Stimulated activated CD8-positive, alpha-beta memory T cell treated with anti-CD3 and anti-CD28 coated beads, Interleukin-15, amount 100 ng/mL, for 4 hours (primary cell): ENCODE results near the gene CAMK2B.
"Not testable (repeated sequence)": the region's sequence is repeated elsewhere in the genome, so short reads cannot be mapped to it uniquely, and the experiment has no call there.

Experiments used
- DNase-seq, 2 donors: peaks; one replicate each; pipeline ENCODE4 v3.0.0-alpha.2; 2020; ENCODE audit warnings: low read depth in 2 of 2

The CAMK2B gene

GRCh38 chr7:44193011-44193802 is 132.2 kb downstream of the CAMK2B start:
- no peak for DNase-seq

DNA sequence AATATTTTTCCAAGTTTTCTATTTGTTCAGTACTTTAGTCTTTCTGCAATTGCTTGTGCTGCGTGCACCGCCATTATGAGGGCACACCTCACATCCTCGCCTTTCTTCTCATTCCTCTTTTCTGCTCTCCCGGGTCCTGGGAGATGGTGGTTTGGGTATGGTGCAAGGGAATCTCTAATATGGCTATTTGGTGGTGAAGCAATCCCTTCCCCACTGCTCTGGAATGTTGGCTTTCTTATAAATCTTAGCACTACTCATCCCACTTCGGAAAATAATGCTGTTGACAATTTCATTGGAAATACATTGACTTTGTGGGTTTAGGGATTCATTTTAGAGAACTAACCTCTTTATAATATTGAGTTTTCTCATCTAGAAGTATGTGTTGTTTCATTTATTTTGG is 134.2 kb downstream of the CAMK2B start:
- no peak for DNase-seq

- no peak for DNase-seq
Measured at GRCh38 chr7:44189993-44190872, 135.2 kb downstream of the CAMK2B start.

DNA sequence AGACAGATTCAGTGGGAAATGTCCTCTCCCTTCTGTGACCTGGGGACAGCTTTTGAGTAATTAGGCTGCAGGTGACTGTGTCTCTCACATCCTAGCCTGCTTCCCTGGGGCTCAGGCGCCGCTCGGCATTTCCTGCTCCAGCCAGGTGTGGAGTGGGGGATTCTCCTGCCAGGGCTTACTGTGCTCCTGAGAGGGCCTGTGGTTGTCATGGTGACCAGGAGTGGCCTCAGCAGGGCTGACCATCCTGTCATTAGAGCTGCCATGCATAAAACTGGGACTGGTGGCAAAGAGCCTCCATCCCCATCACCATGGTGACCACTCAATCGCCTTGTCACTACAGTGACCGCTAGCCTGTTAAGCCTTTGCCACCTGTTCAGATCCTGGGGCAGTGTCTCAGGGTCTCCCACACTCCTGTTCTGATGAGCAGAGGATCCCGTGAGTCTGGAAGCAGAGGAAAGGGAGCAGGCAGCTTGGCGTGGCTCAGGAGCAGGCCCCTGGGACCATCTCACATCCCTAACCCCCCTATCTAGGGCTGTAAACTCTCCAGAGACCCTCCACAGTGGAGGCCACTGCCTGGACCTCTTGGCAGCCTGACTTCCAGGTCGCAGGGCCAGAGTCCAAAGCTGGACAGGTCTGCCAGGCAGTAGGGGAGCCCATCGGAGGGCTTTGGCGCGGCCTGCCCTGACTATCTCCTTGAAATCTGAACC is 136.0 kb downstream of the CAMK2B start, which contains the start of gene GCK:
Gene GCK (minus strand): TSS at position 154 of the 707 bp plus-strand sequence. CDS start 486 bp downstream, outside the sequence.
- DNase-seq, result no peak

- no peak for DNase-seq
Measured at GRCh38 chr7:44188480-44189225, 136.7 kb downstream of the CAMK2B start.

GRCh38 chr7:44187636-44188416 is 137.6 kb downstream of the CAMK2B start:
- DNase-seq, result no peak

- no peak for DNase-seq
Measured at GRCh38 chr7:44186736-44187135, 138.7 kb downstream of the CAMK2B start.

- DNase-seq, result no peak
Measured at GRCh38 chr7:44185729-44186128, 139.7 kb downstream of the CAMK2B start.

DNA sequence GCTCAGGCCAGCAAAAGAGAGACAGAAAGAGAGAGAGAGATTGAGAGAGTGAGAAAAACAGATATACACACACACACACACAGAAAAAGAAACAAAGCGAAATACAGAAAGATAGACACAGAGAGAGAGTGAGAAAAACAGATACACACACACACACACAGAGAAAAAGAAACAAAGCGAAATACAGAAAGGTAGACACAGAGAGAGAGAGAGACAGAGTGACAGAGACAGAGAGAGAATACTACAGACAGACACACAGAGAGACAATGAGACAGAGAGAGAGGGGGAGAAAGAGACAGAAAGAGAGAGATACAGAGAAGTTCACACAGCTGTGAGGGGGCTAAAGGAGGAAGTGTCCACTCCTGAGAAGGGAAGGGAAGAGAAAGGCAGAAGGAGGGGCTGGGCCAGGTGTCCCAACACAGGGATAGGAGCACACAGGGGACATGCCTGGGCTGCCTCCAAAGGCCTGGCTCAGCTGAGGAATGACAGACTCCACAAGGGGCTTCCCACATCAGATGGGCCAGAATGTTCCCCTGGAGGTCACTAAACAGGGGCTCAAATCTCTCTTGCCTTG is 140.4 kb downstream of the CAMK2B start:
- DNase-seq, result no peak

DNA sequence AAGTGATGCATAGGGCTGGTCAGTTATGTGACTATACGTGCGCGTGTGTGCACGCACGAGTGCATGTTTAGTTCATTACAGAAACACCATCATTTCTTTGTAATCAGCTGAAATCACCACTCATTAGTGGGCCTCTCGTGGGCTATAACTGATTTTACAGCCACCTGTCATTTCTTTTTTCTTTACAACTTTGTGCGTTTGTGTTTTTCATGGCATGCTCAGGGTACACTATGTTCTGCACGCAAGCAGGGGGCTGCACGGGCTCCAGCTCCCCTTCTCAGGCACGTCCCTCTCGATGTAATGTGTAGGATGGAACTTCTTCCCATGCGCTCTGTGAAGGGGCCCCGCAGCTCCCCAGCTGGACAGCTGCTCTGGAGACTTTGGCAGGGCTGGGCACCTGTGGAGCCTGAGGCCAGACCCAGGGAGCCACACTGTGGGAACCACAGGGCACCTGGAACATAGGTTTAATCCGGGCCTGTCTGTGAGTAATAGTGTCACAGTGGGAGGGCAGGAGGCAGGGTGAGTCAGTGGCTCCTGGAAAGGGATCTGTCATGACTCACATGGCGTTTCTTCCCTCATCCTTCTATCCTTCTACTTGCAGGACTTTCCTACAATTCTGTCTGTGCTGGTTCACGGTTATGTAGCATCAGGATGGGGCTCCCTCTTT is 141.1 kb downstream of the CAMK2B start:
- no peak for DNase-seq

- DNase-seq, result no peak
Measured at GRCh38 chr7:44183386-44183785, 142.0 kb downstream of the CAMK2B start.

GRCh38 chr7:44182827-44183226 is 142.6 kb downstream of the CAMK2B start:
- no peak for DNase-seq

- DNase-seq, result no peak
Measured at GRCh38 chr7:44180631-44181030, 144.8 kb downstream of the CAMK2B start.

DNA sequence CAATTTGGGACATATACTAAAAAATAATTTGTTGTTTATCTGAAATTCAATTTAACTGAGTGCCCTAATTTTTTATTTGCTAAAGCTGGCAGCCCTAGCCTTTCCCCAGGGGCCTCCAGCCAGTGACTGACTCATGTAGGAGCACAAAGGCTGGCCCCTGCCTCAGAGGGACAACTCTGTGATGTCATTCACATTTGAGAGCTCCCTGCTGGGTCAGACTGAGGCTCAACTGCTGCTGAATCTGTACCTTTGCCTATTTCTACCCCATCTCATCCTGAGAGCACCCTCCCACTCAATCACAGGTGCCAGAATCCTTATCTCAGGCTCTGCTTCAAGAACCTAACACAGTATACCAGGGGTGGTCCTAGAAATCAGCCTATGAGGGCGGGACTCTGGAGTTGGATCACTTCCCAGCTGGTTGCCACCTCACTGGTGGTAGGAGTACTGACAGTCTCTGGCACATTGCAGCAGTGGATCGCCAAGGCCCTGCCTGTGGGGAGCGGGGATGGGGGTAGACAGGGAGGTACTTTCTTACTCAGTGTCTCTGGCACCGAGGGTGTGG is 147.7 kb downstream of the CAMK2B start:
- DNase-seq, result no peak

DNA sequence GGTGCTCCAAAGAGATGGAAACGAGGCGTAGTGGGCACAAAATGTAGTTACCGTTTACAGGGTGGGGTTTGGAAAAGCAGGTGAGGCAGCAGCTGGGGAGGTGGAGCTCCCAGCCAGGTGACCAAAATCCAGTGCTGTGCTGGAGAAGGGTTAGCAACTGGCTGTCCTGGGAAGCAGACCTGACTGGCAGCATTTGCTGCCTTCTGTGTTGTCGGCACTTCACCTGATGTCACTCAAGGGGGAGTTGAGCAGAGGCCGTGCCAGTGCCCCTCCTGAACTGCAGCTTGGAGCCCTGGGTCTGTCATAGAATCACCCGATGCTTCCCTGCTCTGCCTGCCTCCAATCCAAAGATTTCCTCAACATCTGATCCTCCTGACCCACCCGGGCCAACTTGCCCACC is 148.9 kb downstream of the CAMK2B start:
- DNase-seq, result no peak

- DNase-seq, result no peak
Measured at GRCh38 chr7:44175730-44176129, 149.7 kb downstream of the CAMK2B start.

- not testable (repeated sequence) for DNase-seq
Measured at GRCh38 chr7:44174694-44174948, 150.8 kb downstream of the CAMK2B start.

DNA sequence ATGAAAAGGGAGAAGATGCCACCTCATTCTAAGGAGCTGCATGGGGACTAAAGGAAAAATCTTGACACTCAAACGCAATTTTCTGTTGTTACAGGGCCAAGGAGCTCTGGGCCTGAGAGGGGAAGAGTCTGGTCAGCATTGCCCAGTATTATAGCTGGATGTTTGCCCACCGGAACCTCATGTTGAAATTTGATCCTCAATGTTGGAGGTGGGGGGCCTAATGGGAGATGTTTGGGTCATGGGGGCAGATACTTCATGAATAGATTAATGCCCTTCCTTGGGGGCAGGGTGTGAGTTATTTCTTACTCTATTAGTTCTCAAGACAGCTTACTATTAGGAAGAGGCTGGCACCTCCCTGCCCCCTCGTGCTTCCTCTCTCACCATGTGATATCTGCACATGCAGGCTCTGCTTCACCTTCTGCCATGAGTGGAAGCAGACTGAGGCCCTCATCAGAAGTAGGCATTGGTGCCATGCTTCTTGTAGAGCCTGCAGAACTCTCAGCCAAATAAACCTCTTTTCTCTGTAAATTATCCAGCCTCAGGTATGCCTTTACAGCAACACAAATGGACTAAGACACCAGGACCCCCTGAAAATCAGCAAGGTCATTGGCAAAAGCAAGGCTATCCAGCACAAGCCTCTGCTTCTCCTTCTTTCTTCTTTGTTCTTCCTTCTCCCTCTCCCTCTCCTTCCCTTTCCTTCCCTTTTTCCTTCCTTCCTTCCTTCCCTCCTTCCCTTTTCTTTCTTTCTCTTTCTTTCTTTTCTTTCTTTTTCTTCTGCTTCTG is 151.3 kb downstream of the CAMK2B start:
- DNase-seq, result no peak
